GM18858 (cell line): ENCODE measurements around the gene CYSRT1.
"Not testable (repeated sequence)": the region's sequence is repeated elsewhere in the genome, so short reads cannot be mapped to it uniquely, and the experiment has no call there.

Experiments used
- ATAC-seq: cut with Tn5 transposase; IDR thresholded peaks from one replicate; pipeline ENCODE4 v1.9.1; 2021; ENCODE audit not compliant: unreplicated experiment

Gene CYSRT1

DNA sequence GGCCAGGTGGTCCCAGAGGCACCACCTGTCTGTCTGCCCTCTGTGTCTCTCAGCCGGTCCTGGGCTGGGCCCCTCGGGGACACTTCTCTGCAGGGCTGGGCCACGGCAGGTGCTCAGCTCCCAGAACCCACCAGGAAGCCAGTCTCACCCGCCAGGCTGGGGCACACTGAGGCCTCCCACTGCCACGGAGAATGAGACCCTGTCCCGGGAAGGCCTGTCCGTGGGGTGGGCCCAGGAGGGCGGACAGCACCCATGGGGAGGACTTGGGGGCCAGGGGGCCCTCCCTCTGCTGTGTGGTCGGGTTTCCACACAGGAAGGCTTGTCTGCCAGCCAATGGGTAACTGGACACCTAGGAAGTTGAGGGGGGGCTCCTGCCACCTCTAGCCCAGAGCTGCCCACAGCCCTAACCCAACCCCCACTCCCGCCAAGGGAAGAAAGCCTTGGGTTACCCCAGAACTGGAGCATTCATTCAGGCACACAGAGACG, 12.0 kb downstream of the CYSRT1 start:
- ATAC-seq, result no peak

DNA sequence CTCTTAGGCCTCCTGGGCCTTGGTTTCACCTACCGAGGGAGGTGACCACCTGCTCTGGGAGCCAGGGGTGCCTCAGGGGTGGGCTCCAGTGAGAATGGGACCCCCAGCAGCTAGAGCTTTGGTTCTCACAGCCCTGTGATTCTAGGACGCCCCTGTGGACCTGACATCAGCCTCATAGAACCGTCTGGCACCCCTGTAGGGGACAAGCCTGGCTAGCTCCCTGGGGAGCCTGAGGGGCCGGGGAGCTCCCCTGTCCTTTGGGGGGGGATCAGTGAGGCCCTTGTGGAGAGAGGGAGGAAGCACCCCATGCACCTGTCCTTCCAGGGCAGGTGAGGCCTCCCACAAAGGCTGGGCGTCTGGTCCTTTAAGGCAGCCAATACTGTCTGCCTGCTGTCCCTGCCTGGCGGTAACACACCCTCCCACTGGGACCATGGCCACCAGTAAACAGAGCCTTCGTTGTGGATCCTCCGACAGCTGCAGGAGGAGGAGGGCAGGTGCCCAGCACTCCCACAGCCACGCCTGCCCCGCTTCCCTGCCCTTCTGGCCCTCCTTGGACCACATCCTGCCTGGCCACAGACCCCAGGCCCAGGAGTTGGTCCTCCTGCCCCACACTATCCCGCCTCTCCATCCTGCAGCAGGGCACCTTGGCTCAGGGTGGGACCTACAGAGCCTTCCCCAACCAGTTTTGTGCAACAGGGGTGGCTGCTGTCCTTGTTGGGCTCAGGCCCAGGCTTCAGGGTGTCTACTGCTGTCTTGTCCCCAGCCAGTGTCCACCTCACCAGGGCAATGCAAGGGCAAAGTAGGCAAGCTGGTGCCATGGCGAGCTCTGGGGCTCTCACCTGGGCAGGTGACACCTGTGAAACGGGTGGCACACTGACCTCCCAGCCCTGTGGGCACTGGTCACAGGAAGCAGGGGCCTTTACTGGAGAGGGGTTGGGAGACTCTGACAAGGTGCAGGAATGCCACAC, 13.1 kb downstream of the CYSRT1 start:
- no peak for ATAC-seq

DNA sequence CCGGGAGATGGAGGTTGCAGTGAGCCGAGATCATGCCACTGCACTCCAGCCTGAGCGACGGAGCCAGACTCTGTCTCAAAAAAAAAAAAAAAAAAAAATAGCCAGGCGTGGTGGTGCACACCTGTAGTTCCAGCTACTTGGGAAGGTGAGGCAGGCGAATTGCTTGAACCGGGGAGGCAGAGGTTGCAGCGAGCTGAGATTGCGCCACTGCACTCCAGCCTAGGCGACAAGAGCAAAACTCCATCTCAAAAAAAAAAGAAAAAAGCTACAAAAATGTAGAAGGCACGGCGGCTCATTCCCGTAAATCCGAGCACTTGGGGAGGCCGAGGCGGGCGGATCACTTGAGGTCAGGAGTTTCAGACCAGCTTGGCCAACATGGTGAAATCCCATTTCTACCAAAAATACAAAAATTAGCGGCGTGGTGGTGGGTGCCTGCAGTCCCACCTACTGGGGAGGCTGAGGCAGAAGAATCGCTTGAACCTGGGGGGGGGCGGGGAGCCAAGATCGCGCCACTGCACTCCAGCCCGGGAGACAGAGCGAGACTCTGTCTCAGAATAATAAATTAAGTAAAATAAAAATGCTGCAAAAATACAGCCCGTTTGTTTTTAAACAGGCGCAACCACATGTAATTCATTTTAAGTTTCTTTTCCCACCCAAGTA, 14.7 kb downstream of the CYSRT1 start:
- ATAC-seq, result not testable (repeated sequence)

DNA sequence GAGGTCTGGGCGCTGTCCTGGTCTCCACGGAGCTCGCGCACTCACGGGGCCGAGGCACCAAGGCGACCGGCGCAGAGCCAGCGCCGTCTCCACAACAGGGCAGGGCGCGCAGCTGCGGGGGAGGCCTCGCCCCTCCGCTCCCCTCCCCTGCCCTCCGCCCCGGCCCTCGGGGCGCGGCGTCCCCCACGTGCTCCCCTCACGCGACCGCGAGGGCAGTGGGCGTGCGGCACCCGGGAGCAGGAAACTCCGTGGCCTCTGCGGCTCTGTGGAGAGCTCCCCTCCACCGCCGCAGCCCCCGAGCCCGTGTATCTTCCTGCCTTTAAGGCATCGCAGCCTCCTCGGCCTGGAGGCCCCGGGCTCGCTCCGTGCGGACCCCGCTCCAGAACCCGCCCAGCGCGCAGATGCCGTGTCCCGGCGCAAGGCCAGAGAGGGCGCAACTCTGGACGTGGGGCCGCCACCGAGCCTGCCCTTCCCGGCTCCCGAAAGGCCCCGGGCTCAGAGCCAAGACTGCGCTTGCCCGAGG, 15.4 kb downstream of the CYSRT1 start:
- peak; percentile 5 for ATAC-seq

DNA sequence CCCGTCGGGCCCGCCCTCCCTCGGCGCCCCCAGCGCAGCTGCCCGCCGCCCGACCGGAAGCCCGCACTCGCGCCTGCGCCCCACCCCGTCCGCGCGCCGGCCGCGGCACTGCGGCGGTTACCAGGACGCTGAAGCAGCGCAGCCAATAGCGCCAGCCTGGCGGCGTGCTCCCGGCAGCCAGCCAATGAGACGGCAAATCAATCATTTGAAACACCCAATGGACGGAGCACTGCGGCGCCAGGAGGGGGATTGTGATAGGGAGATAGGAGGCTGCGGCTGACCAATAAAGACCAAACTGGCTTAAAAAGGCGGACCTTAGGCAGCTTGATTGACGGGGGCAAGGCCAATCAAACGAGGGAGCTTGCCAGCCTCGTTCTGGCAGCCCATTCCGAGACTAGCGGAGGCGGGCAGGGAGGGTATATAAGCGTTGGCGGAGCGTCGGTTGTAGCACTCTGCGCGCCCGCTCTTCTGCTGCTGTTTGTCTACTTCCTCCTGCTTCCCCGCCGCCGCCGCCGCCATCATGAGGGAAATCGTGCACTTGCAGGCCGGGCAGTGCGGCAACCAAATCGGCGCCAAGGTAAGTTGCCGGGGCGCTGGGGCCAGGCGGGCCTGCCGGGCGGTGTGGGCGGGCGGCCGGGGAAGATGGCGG, 16.0 kb downstream of the CYSRT1 start, which contains the start of gene TUBB4B:
Gene TUBB4B (plus strand): TSS at position 447 of the 649 bp plus-strand sequence. CDS start 74 bp downstream, at position 521.
- peak; percentile 64 for ATAC-seq

DNA sequence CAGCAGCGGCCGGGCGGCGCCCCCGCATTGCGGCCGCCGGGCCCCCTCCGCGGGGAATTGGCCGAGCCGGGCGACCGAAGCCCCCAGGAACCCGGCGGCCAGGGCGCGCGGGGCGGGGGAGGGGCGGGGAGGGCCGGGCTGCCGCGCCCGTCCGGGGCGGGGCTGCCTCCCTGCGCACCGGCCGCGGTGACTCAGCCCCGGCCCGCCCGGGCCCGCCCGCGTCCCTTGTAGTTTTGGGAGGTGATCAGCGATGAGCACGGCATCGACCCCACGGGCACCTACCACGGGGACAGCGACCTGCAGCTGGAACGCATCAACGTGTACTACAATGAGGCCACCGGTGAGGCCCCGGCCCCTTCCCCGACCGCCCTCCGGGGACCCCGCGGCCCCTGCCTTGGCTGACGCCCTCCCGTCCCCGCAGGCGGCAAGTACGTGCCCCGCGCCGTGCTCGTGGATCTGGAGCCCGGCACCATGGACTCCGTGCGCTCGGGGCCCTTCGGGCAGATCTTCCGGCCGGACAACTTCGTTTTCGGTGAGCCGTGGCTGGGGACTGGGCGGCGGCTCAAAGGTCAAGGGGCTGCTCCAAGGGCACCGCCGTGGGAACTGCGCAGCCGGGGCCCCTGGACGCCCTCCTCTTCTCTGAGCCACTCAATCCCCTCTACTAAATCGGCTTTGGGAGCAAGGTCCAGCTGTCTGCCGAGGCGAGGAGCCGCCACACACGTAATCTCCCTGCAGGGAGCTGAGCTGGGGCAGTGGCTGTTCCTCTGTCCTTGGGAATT, 16.7 kb downstream of the CYSRT1 start:
- ATAC-seq, result no peak

DNA sequence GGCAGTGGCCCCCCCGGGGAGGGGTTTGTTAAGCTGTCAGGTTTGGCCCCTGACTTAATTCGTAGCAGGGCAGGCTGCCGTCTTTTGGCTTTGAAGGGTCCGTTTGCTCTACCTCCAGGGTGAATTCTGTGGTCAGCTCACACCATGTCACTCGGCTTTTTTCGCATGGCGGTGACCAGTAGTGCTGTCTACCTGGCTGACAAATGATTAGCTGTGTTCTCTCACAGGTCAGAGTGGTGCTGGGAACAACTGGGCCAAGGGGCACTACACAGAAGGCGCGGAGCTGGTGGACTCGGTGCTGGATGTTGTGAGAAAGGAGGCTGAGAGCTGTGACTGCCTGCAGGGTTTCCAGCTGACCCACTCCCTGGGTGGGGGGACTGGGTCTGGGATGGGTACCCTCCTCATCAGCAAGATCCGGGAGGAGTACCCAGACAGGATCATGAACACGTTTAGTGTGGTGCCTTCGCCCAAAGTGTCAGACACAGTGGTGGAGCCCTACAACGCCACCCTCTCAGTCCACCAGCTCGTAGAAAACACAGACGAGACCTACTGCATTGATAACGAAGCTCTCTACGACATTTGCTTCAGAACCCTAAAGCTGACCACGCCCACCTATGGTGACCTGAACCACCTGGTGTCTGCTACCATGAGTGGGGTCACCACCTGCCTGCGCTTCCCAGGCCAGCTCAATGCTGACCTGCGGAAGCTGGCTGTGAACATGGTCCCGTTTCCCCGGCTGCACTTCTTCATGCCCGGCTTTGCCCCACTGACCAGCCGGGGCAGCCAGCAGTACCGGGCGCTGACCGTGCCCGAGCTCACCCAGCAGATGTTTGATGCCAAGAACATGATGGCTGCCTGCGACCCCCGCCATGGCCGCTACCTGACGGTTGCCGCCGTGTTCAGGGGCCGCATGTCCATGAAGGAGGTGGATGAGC, 17.6 kb downstream of the CYSRT1 start:
- no peak for ATAC-seq

DNA sequence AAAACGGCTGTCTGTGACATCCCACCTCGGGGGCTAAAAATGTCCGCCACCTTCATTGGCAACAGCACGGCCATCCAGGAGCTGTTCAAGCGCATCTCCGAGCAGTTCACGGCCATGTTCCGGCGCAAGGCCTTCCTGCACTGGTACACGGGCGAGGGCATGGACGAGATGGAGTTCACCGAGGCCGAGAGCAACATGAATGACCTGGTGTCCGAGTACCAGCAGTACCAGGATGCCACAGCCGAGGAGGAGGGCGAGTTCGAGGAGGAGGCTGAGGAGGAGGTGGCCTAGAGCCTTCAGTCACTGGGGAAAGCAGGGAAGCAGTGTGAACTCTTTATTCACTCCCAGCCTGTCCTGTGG, 18.3 kb downstream of the CYSRT1 start:
- not testable (repeated sequence) for ATAC-seq

DNA sequence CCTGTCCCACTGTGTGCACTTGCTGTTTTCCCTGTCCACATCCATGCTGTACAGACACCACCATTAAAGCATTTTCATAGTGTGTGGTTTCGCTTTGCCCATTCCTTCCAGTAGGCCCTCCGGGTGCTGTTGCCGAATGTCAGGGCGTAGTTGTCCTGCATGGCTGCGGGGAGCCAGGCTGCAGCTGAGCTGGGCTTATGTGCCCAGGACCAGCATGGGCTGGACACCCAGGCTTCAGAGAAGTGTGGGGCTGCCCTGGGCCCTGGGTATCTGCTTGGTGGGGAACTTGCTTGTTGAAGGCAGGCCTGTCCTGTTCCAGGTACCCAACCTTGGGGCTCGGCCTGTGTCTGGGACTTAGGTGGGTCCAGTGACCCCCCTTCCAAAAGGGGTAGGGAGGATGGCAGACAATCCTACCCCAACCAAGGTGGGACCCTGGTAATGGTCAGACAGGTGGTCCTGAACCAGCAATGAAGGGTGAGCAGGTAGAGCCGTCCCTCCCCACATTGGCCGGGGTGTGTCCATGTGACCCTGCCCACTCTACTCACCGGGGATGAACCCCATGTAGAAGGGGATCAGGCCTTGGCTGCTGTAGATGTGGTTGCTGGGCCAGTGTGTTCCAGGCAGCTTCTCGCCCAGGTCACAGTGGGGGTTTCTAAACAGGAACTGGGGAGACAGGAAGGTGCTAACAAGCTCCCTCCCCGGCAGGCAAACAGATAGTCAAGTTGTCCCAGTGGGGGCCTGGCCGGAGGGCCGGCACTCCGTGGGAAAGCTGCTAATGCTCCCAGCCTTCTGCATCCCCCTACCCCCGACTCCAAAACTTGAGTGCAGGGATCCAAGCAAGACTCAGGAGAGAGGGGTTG, 18.9 kb downstream of the CYSRT1 start:
- ATAC-seq, result no peak

DNA sequence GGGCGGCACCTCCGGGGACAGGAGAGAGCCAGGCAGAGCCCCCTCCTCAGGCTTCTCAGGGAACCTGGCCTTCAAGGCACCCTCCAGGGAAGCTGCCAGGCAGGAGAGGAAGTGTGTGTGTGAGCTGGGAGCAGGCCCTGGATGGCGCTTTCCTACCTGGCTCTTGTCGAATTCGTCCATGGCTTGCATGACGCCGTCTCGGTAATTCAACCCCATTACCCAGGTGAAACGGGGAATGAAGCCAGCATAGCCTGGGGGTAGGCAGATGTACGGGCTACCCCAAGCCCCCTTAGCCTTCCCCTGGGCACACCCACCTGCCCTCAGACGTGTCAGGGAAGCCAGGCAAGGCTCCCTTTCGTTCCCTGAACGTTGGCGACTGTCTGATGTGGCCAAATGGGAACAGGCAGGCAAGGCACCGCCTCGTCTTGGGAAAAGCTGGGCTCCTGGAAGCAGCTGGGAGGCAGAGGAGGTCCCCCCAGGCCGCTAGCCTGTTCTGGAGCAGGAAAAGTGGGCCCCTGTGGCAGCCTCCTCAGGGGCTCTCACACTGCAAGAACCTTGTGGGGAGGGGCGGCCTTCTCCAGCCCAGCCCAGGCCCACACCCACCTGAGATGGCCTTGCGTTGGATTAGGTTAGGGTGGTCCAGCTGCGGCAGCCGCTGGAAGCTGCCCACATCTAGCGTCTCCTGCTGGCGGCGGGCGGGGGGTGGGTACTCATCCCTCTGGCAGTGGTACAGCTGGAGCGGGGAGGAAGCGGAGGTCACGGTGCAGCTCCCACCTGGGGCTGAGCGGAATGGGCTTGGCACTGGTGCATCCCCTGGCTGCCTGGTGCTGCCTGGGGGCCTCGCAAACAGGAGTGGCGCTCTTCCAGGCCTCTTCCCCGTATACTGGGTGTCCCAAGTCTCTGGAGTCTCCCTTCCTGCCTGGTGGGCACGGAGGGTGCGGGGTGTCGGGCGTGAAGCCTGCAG, 19.8 kb downstream of the CYSRT1 start:
- ATAC-seq, result no peak

DNA sequence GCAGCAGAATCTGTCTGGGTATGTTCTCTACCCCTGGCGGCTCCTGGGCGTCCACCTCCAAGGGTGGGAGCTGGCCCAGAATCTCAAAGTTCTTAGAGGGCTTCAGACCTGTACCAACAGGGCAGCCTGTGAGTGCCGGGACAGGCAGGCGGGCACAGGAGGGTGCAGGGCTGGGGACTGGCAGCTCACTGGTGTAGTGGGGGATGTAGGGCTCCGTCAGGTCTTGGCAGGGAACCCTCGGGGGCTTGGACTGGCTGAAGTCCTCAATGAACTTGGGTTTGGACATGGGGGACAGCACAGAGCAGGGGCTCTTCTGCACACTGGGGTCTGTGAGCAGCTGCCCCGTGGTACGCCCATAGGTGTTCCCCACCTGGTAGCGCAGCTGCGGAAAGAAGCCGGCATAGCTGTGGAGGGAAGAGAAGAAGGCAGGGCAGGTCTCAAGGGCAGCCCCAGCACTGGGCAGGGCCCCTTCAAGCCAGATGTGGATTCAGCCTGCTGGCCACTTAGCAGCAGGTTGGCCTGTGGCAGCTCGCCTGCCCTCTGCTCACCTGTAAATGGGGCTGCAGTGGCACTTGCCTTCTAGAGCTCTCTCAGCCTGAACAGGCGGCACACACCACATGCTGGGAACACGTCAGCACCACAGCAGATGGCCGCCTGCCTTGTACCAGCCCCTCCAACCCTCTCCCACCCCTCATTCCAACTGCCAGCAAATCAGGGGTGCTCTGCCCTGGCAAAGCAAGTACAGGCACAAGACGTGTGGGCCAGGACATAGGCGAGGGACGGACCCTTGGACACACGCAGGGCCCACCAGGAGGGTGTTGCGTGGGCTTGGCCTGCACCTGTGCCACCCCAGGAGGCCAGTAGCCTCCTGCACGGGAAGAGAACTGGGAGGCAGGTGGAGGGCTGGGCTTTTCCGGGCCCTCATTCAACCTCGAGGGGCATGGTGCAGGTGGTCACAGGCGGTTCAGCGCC, 20.8 kb downstream of the CYSRT1 start:
- no peak for ATAC-seq

DNA sequence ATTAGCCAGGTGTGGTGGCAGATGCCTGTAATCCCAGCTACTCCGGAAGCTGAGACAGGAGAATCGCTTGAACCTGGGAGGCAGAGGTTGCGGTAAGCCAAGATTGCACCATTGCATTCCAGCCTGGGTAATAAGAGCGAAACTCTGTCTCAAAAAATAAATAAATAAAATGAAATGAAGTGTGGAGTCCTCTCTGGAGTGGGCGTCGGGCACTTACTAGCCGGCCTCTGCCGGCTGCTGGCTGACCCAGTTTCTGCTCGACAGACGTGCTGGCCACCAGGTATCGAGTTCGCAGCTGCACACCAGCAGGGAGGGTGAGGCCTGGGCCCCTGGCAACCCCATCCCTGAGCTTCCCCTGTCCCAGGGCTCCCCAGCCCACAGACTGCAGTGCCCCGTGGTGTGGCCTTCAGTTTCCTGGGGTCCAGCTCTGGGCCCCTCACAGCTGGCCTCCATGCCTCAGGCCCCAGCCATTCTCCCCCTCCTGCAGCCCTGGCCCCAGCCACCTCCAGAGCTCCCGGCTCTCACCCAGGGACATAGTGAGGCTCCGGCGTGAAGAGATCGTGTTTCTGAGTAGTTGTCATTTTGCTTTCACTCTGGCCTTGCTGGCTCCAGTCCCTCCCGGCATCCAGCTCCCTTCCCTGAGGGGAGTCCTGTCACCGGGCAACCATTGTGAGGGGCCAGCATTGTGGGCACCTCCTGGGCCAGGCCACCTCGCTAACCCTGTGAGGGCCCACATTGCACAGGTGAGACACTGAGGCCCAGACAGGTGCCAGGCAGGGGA, 22.4 kb downstream of the CYSRT1 start:
- no peak for ATAC-seq

DNA sequence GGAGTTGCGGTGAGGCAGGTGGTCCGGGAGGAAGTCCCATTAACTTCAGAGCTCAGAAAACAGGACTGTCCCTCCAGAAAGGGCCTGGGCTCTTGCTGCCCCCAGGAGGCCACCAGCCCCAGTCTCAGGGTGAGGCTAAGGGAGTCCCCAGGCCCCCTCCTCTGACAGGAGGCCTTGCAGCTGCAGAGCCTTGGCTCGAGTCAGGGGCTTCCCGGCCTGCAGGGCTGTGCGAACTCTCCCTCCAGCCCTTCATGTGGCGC, 22.9 kb downstream of the CYSRT1 start:
- no peak for ATAC-seq

DNA sequence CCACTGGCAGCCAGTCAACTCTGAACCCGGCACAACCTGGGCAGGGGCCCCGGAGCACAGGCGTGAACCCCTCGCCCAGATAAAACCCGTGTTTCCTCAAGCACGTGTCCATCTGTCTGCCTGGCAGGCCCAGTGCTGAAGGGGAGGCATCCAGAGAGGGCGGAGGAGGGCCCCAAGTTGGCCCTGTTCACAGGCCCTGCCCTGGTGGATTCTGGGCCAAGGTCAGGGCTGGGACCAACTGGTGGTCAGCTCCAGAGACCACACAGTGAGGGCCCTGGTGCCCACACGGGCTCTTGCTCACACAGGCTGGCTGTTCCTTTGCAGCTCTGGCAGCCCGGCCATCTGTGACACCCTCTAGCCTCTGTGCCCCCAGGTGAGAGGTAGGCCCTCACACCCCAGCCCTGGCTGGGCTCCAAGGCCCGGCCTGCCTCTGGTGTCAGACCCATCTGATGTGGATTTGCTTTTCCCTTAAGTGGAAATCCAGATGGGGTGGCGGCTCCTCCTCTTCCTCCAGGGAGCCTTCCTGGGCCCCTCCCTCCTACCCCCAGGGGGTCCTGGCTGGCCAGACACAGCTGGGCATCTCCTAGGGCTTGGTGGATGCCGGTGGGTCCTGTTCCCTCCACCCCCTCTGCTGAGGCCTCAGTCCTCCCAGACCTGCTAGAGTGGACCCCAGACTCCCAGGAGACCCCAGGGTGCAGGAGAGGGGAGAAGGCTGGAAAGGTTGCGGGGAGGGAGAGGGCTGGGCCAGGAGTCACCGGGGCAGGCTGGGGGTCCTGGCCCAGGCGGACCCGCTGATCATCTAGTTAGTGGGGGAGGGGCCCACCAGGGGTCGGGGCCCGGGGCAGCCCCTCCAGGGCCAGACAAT, 25.6 kb downstream of the CYSRT1 start:
- ATAC-seq, result no peak

DNA sequence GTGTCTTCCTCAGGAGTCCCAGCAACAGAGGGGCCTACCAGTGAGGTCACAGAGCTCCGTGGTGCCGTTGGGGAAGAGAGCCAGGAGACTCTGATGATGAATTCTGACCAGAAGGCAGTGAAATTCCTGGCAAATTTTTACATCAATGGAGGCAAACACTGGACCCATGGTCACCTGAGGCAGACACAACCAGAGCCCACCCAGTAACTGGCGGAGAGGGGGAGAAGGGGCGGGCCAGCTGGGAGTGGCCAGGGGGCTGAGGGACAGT, 26.2 kb downstream of the CYSRT1 start, which contains the start of gene STPG3:
Gene STPG3 (plus strand): TSS at position 93 of the 268 bp plus-strand sequence. CDS start 1 bp downstream, at position 94.
- no peak for ATAC-seq
